Osteocyte (in vitro differentiated cells): Measurements from ENCODE around the gene TOP1. TPM values are rescaled to one million over a fixed set of nuclear protein-coding genes. Genes with fewer than 3 reads are reported as not detected.

Experiments
- DNase-seq: peaks from one replicate; pipeline ENCODE4 v3.0.0; 2021; ENCODE audit warnings: mixed read lengths; ENCODE audit not compliant: unreplicated experiment; ENCODE audit errors: extremely low spot score
- H3K27ac Mint-ChIP-seq: one replicate; pipeline ENCODE4 v1.8.0; 2021; ENCODE audit warnings: mild to moderate bottlenecking, mixed read lengths; ENCODE audit not compliant: unreplicated experiment
- H3K27me3 Mint-ChIP-seq: one replicate; pipeline ENCODE4 v1.8.0; 2021; ENCODE audit warnings: mixed read lengths; ENCODE audit not compliant: unreplicated experiment
- H3K36me3 Mint-ChIP-seq: one replicate; pipeline ENCODE4 v1.8.0; 2021; ENCODE audit warnings: mixed read lengths; ENCODE audit not compliant: unreplicated experiment
- H3K4me1 Mint-ChIP-seq: one replicate; pipeline ENCODE4 v1.8.0; 2021; ENCODE audit warnings: mixed read lengths; ENCODE audit not compliant: unreplicated experiment
- H3K4me3 Mint-ChIP-seq: one replicate; pipeline ENCODE4 v1.8.0; 2021; ENCODE audit warnings: mild to moderate bottlenecking, moderate library complexity, mixed read lengths; ENCODE audit not compliant: unreplicated experiment
- H3K9me3 Mint-ChIP-seq: one replicate; pipeline ENCODE4 v1.8.0; 2021; ENCODE audit warnings: mixed read lengths; ENCODE audit not compliant: unreplicated experiment
- total RNA-seq: library from RNA; stranded (reverse); gene quantifications from 2 replicates; pipeline ENCODE4 v1.2.1, GENCODE V29; 2021
- TF ChIP-seq, protein P1 (sequence below): fragments of 200-600 bp; sonication (generic); IDR thresholded peaks from 2 replicates; pipeline ENCODE4 v1.5.0; 2021; ENCODE audit warnings: antibody characterized with exemption, mild to moderate bottlenecking, moderate library complexity

TOP1 gene
- total RNA-seq, 1 donor from 2014 or later = 51.1 TPM

DNA sequence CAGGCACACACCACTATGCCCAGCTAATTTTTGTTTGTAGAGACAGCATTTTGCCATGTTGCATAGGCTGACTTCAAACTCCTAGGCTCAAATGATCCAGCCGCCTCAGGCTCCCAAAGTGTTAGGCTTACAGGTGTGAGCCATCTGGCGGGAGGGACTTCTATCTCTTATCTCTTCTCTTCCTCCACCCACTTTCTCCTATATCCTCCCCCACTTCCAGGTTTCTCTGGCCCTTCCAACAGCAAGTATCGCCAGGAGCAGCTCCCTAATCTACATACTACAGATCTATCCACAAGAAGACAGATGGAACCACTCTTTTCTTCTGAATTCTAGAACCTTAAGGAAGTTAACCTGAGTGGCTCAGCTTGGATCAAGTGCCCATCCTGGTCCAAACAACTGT, 5.1 kb upstream of the TOP1 start:
- DNase-seq = no peak
- H3K9me3 Mint-ChIP-seq = no peaks in the 10 kb centered on the region
- H3K27me3 Mint-ChIP-seq = peaks cover 5% of the 10 kb centered on the region
- H3K27ac Mint-ChIP-seq = no peak overlapping the region
- H3K4me1 Mint-ChIP-seq = peaks cover 5% of the 10 kb centered on the region
- TF ChIP-seq, protein P1, sequence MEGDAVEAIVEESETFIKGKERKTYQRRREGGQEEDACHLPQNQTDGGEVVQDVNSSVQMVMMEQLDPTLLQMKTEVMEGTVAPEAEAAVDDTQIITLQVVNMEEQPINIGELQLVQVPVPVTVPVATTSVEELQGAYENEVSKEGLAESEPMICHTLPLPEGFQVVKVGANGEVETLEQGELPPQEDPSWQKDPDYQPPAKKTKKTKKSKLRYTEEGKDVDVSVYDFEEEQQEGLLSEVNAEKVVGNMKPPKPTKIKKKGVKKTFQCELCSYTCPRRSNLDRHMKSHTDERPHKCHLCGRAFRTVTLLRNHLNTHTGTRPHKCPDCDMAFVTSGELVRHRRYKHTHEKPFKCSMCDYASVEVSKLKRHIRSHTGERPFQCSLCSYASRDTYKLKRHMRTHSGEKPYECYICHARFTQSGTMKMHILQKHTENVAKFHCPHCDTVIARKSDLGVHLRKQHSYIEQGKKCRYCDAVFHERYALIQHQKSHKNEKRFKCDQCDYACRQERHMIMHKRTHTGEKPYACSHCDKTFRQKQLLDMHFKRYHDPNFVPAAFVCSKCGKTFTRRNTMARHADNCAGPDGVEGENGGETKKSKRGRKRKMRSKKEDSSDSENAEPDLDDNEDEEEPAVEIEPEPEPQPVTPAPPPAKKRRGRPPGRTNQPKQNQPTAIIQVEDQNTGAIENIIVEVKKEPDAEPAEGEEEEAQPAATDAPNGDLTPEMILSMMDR = no peak
- no peaks in the 10 kb centered on the region for H3K36me3 Mint-ChIP-seq
- no peak overlapping the region for H3K4me3 Mint-ChIP-seq

- peak overlapping the region; percentile 84 for H3K4me3 Mint-ChIP-seq
Measured at GRCh38 chr20:41027366-41027765, 1.3 kb upstream of the TOP1 start.

DNA sequence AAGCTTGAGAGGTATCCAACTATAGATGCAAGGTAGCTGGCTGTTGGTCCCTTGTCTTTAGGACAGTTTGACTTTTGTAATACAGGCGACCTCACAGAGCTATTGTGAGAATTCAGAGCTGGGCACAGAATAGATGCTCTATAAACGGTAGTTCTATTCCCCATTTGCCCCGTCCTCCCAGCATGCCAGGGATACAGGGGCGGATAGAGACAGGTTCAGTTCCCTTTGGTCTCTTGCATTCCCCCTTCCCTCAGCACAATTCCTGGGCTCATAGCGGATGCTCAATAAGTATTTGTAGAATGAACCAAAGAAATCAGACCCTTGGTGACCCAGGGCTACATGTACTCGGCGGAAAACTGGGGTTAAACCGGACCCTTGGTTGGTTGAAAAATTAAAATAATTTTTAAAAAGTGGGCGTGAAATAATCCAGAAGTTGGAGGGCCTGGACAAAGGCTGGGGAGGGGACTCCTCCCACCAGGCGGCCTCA, 707 bp upstream of the TOP1 start:
- DNase-seq = no peak
- Mint-ChIP-seq H3K4me1 (peaks cover 35% of the 10 kb centered on the region), H3K27me3 (no peaks in the 10 kb centered on the region), H3K4me3 (peak overlapping the region; percentile 84), H3K9me3 (no peaks in the 10 kb centered on the region), H3K27ac (peak overlapping the region; percentile 63), H3K36me3 (peaks cover 4% of the 10 kb centered on the region)
- TF ChIP-seq, protein P1 = no peak

More at GRCh38 chr20:41027366-41027765, 1.3 kb upstream of the TOP1 start:
- Mint-ChIP-seq H3K9me3 (no peaks in the 10 kb centered on the region), H3K36me3 (peaks cover 4% of the 10 kb centered on the region), H3K27ac (no peak overlapping the region), H3K4me1 (peaks cover 30% of the 10 kb centered on the region), H3K27me3 (no peaks in the 10 kb centered on the region)
- no peak for DNase-seq
- TF ChIP-seq, protein P1 = no peak

GRCh38 chr20:41029150-41029901, 704 bp downstream of the TOP1 start:
- no peaks in the 10 kb centered on the region for H3K27me3 Mint-ChIP-seq
- no peaks in the 10 kb centered on the region for H3K9me3 Mint-ChIP-seq
- H3K4me3 Mint-ChIP-seq = peak overlapping the region; percentile 83
- peaks cover 8% of the 10 kb centered on the region for H3K36me3 Mint-ChIP-seq
- DNase-seq = no peak
- H3K4me1 Mint-ChIP-seq = peaks cover 50% of the 10 kb centered on the region
- TF ChIP-seq, protein P1 = no peak
- H3K27ac Mint-ChIP-seq = peak overlapping the region; percentile 98

DNA sequence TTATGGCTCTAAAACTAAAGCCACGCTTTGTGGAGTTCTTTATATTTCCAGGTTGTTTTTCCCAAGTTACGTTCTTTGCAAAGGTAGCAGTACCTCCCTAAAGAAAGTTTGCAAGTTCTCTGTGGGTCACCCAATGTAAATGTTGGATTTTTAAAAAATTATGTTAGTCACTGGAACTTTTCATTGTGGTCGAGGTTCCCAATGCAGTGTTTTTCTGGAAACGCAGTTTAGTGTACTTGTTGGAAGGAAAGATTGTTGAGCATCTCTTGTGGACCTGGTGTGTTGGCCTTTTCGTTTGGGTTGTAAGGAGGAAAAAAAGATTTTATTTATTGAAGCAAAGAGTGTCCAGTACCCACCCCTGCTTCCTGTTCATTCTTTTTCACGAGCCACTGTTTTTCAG, 1.4 kb downstream of the TOP1 start:
- Mint-ChIP-seq H3K36me3 (peaks cover 8% of the 10 kb centered on the region), H3K4me1 (peaks cover 55% of the 10 kb centered on the region), H3K9me3 (no peaks in the 10 kb centered on the region), H3K4me3 (peak overlapping the region; percentile 83), H3K27ac (peak overlapping the region; percentile 98), H3K27me3 (no peaks in the 10 kb centered on the region)
- DNase-seq = no peak
- TF ChIP-seq, protein P1 = no peak
